AG04450 (cell line): ENCODE measurements around the gene WFDC10B. TPM values are rescaled to one million over a fixed set of nuclear protein-coding genes. Genes with fewer than 3 reads are reported as not detected.
"Not testable (repeated sequence)": the region's sequence is repeated elsewhere in the genome, so short reads cannot be mapped to it uniquely, and the experiment has no call there.

ENCODE experiments used
- CTCF ChIA-PET: fragments of 300-600, 350-600 bp; formaldehyde crosslinking; extraction: SDS; loops from one replicate; lab custom pipeline; 2022; ENCODE audit warnings: antibody characterized with exemption, inconsistent platforms; lab: Charles Lee
- POLR2A ChIA-PET: fragments of 350-600 bp; formaldehyde crosslinking; extraction: SDS; loops from one replicate; lab custom pipeline; 2021; ENCODE audit warnings: antibody characterized with exemption, inconsistent platforms; lab: Yijun Ruan, JAX
- DNase-seq: peaks from one replicate; pipeline ENCODE4 v3.0.0-alpha.2; 2011; ENCODE audit warnings: low read depth, low spot score
- H3K27ac ChIP-seq: one replicate; pipeline ENCODE4 v1.5.1; 2012; ENCODE audit warnings: low read depth, low read length, control low read depth
- H3K27me3 ChIP-seq: one replicate; pipeline ENCODE4 v1.6.0; 2012; ENCODE audit warnings: low read length; ENCODE audit not compliant: control insufficient read depth, insufficient read depth
- H3K4me3 ChIP-seq: 2 replicates; pipeline ENCODE4 v1.5.1; 2011; ENCODE audit warnings: mild to moderate bottlenecking, low read depth, low read length, control low read depth
- H3K9me3 ChIP-seq: 2 replicates; pipeline ENCODE4 v1.5.1; 2012; ENCODE audit warnings: low read length; ENCODE audit not compliant: control insufficient read depth, insufficient read depth
- polyA plus RNA-seq: library from polyadenylated mRNA; depleted of rRNA; stranded (reverse); fragments of >200 nt; gene quantifications from 2 replicates; pipeline ENCODE4 v1.2.3, GENCODE V29; 2011
- TF ChIP-seq, protein P1 (sequence below): IDR thresholded peaks from 2 replicates; pipeline ENCODE4 v1.5.1; 2011; ENCODE audit warnings: low read depth, low read length, control low read depth, inconsistent platforms

Gene WFDC10B
- polyA plus RNA-seq, 1 experiment, result not detected

DNA sequence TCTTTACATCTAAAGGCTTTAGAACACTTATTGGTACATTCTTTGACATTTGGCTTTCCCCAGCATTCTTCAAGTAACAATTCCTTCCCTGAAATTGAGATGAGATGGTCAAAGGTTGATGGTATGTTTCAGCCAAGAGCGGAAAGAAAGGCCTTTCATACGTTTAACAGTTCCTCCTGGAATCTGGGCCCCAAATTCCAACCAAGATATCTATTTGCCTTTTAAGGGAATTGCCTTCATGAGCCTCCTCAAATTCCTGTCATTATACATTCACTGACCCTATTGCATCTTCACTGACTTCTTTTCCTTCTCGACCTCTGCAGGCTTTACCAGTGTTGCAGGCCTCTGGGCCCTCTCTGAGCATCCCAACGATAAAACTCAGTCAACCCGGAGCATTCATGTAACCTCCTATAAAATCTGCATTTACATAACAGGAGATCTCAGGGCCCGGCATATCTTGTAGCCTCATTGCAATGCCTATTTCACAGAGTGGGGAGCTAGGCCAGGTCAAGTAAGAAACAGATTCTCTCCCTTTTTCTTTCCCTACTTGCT lies 55.4 kb downstream of the WFDC10B start:
- H3K27ac ChIP-seq, result no peak overlapping the region
- TF ChIP-seq, protein P1, sequence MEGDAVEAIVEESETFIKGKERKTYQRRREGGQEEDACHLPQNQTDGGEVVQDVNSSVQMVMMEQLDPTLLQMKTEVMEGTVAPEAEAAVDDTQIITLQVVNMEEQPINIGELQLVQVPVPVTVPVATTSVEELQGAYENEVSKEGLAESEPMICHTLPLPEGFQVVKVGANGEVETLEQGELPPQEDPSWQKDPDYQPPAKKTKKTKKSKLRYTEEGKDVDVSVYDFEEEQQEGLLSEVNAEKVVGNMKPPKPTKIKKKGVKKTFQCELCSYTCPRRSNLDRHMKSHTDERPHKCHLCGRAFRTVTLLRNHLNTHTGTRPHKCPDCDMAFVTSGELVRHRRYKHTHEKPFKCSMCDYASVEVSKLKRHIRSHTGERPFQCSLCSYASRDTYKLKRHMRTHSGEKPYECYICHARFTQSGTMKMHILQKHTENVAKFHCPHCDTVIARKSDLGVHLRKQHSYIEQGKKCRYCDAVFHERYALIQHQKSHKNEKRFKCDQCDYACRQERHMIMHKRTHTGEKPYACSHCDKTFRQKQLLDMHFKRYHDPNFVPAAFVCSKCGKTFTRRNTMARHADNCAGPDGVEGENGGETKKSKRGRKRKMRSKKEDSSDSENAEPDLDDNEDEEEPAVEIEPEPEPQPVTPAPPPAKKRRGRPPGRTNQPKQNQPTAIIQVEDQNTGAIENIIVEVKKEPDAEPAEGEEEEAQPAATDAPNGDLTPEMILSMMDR, result no peak
- DNase-seq, result no peak
- ChIA-PET POLR2A (no interaction called here), CTCF (interaction anchor here (1.3 kb wide), 1 partner anchor 20 kb away, joined by 6 read pairs; the partner anchor contains the start of gene WFDC10A)
- no peaks in the 10 kb centered on the region for H3K9me3 ChIP-seq
- no peak overlapping the region for H3K4me3 ChIP-seq
- no peaks in the 10 kb centered on the region for H3K27me3 ChIP-seq

DNA sequence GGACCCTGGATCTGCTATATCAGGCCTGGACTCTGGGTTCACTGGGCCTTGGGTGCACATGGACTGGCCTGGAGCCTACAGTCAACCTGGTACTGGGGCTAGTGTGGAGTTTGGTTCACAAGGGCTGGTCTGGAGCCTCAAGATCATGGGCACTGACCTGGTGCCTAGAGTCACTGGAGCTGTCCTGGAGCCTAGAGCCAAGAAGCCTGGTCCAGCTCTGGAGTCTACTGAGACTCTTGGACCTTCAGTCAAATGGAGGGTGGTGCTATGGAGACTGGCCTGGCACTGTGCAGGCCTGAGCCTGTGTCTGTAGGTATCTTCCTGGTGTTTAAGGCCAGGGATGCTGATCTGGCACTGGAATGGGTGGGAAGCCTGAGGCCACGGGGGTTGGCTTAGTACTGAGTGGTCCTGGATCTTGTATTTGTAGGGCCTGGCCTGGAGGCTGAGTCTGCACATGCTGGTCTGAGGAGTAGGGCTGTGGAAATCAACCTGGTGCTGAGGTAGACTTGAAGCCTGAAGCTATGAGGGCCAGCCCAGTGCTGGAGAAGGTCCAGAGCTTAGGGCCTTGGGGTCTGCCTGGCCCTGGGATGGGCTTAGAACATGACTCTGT lies 57.3 kb downstream of the WFDC10B start:
- no peak for DNase-seq
- TF ChIP-seq, protein P1, result no peak
- no peaks in the 10 kb centered on the region for H3K9me3 ChIP-seq
- no peak overlapping the region for H3K4me3 ChIP-seq
- H3K27me3 ChIP-seq, result no peaks in the 10 kb centered on the region
- CTCF ChIA-PET, result no interaction called here
- H3K27ac ChIP-seq, result no peak overlapping the region
- POLR2A ChIA-PET, result no interaction called here

DNA sequence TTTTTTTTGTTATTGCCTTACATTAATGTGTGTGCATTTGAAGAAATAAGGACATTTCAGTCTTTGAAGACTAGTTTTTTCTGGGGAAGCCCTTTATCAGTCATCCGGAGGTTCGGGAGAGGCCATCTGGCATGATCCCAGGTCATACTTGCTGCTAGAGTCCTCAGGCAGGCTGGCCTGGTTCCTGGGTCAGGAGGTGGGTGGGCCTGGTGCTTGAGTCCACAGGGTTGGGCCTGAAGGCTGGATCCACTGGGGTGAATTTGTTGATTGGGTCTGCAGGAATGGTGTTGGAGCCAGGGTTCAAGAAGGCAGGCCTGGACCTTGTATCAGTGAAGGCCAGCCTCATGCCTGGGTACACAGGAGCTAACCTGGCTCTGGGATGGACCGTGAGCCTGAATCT lies 57.9 kb downstream of the WFDC10B start:
- DNase-seq, result no peak
- Histone ChIP-seq H3K27ac (no peak overlapping the region), H3K27me3 (no peaks in the 10 kb centered on the region), H3K9me3 (no peaks in the 10 kb centered on the region), H3K4me3 (no peak overlapping the region)
- POLR2A ChIA-PET, result no interaction called here
- TF ChIP-seq, protein P1, result no peak
- CTCF ChIA-PET, result no interaction called here

DNA sequence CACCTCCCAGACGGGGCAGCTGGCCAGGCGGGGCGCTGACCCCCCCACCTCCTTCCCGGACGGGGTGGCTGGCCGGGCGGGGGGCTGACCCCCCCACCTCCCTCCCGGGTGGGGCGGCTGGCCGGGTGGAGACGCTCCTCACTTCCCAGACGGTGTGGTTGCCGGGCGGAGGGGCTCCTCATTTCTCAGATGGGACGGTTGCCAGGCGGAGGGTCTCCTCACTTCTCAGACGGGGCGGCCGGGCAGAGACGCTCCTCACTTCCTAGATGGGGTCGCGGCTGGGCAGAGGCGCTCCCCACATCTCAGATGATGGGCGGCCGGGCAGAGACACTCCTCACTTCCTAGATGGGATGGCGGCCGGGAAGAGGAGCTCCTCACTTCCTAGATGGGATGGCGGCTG lies 59.0 kb downstream of the WFDC10B start:
- DNase-seq, H3K9me3 ChIP-seq, CTCF ChIA-PET, H3K4me3 ChIP-seq, H3K27ac ChIP-seq, H3K27me3 ChIP-seq, POLR2A ChIA-PET: not testable (repeated sequence)

- H3K9me3 ChIP-seq, CTCF ChIA-PET, DNase-seq, POLR2A ChIA-PET, H3K4me3 ChIP-seq, H3K27ac ChIP-seq, H3K27me3 ChIP-seq: not testable (repeated sequence)
These were observed 63.7 kb downstream of the WFDC10B start for GRCh38 chr20:45641076-45641475.

GRCh38 chr20:45639687-45640086 lies 65.1 kb downstream of the WFDC10B start:
- Histone ChIP-seq H3K27me3 (no peaks in the 10 kb centered on the region), H3K27ac (no peak overlapping the region), H3K9me3 (no peaks in the 10 kb centered on the region), H3K4me3 (no peak overlapping the region)
- CTCF ChIA-PET, result no interaction called here
- POLR2A ChIA-PET, result no interaction called here
- TF ChIP-seq, protein P1, result no peak
- DNase-seq, result no peak
